ENCODE measurements around the gene MEX3A. TPM values are rescaled to one million over a fixed set of nuclear protein-coding genes. Genes with fewer than 3 reads are reported as not detected.

MEX3A gene
- total RNA-seq (1 to 10 TPM; 1.3 TPM), polyA plus RNA-seq (under 1 TPM; 0.52 to 0.56 TPM)

GRCh38 chr1:156082309-156083091 is at the start of gene MEX3A:
TSS of gene MEX3A (minus strand) at chr1:156082465. CDS start at chr1:156081998, 467 bp downstream.
- Histone ChIP-seq H3K27ac (ENCODE audit: low read depth in 1 of 2, low read length in 2 of 2) (no peak within 1 kb of the TSS), H3K27me3 (ENCODE audit: control insufficient read depth in 4 of 4, insufficient read depth in 4 of 4, low read length in 3 of 4) (no peaks in the 10 kb centered on the region), H3K36me3 (ENCODE audit: control insufficient read depth in 4 of 4, insufficient read depth in 3 of 4, low read depth in 1 of 4, low read length in 3 of 4) (no peaks in the 10 kb centered on the region), H3K4me1 (ENCODE audit: control insufficient read depth in 4 of 4, insufficient read depth in 4 of 4, low read length in 3 of 4) (peaks cover 1 to 27% (median 13%) of the 10 kb centered on the region in 4 donors), H3K4me3 (ENCODE audit: low read depth in 1 of 3, low read length in 3 of 3) (peak within 1 kb of the TSS; percentile 78 to 82 (median 81)), H3K9me3 (ENCODE audit: control insufficient read depth in 4 of 4, low read length in 3 of 4) (no peaks in the 10 kb centered on the region), H3K9ac (ENCODE audit: low read depth in 1 of 2, low read length in 2 of 2) (no peak within 1 kb of the TSS)
- under 1% methylated on average over 62 of the region's 62 CpGs for WGBS
- peak; percentile 71 for DNase-seq (ENCODE audit: low spot score)
- TF ChIP-seq TAF1 (conservative IDR thresholded peaks at IDR 0.05) (no peak), YY1 (IDR thresholded peaks at IDR 0.05) (peak; percentile 37), HNF4A (conservative IDR thresholded peaks at IDR 0.05) (peak; percentile 55 to 60), MAX (IDR thresholded peaks at IDR 0.05) (peak; percentile 35), NR2F2 (IDR thresholded peaks at IDR 0.05) (peak; percentile 31)

GRCh38 chr1:156130578-156130942 is 48.3 kb upstream of the MEX3A start:
- Histone ChIP-seq H3K4me1 (ENCODE audit: control insufficient read depth in 4 of 4, insufficient read depth in 4 of 4, low read length in 3 of 4) (peaks cover 0 to 29% (median 20%) of the 10 kb centered on the region in 4 donors), H3K9me3 (ENCODE audit: control insufficient read depth in 4 of 4, low read length in 3 of 4) (no peaks in the 10 kb centered on the region), H3K4me3 (ENCODE audit: low read depth in 1 of 3, low read length in 3 of 3) (no peak overlapping the region), H3K27me3 (ENCODE audit: control insufficient read depth in 4 of 4, insufficient read depth in 4 of 4, low read length in 3 of 4) (no peaks in the 10 kb centered on the region), H3K27ac (ENCODE audit: low read depth in 1 of 2, low read length in 2 of 2) (peak overlapping the region in 1 of 2 donors; percentile 26), H3K36me3 (ENCODE audit: control insufficient read depth in 4 of 4, insufficient read depth in 3 of 4, low read depth in 1 of 4, low read length in 3 of 4) (peaks cover 13 to 30% (median 17%) of the 10 kb centered on the region in 4 donors), H3K9ac (ENCODE audit: low read depth in 1 of 2, low read length in 2 of 2) (no peak overlapping the region)
- no peak for TF ChIP-seq EGR1 (IDR thresholded peaks at IDR 0.05; ENCODE audit: low read depth in 2 of 2)
- no peak for TF ChIP-seq JUND (IDR thresholded peaks at IDR 0.05)
- no peak for TF ChIP-seq MAX (IDR thresholded peaks at IDR 0.05)
- TF ChIP-seq RAD21 (IDR thresholded peaks at IDR 0.05) = no peak
- no peak for TF ChIP-seq NR2F2 (IDR thresholded peaks at IDR 0.05)
- TF ChIP-seq YY1 (IDR thresholded peaks at IDR 0.05) = no peak
- no peak for TF ChIP-seq FOXA1 (IDR thresholded peaks at IDR 0.05)
- no peak for TF ChIP-seq HNF4A (conservative IDR thresholded peaks at IDR 0.05)
- TF ChIP-seq ZBTB33 (IDR thresholded peaks at IDR 0.05) = no peak
- no peak for TF ChIP-seq CTCF (IDR thresholded peaks at IDR 0.05; ENCODE audit: low read depth, low read length, missing input control)
- no peak for TF ChIP-seq GABPA (IDR thresholded peaks at IDR 0.05 in 1 of 2, conservative IDR thresholded peaks at IDR 0.05 in 1 of 2)
- 82% methylated on average over 6 of the region's 6 CpGs for WGBS
- no peak for DNase-seq (ENCODE audit: low spot score)
